GM19035 (cell line): Measurements from ENCODE around the gene FHIT.

Experiments used
- ATAC-seq: cut with Tn5 transposase; IDR thresholded peaks from one replicate; pipeline ENCODE4 v1.9.1; 2021; ENCODE audit not compliant: unreplicated experiment

The FHIT gene

GRCh38 chr3:60434323-60434722 is 816.9 kb downstream of the FHIT start:
- no peak for ATAC-seq

GRCh38 chr3:60431599-60431958 is 819.7 kb downstream of the FHIT start:
- ATAC-seq, result no peak

- no peak for ATAC-seq
These were observed 821.0 kb downstream of the FHIT start for GRCh38 chr3:60430205-60430604.

- ATAC-seq, result no peak
These were observed 824.1 kb downstream of the FHIT start for GRCh38 chr3:60427109-60427508.

GRCh38 chr3:60424942-60425341 is 826.3 kb downstream of the FHIT start:
- ATAC-seq, result no peak

- no peak for ATAC-seq
These were observed 827.2 kb downstream of the FHIT start for GRCh38 chr3:60424034-60424433.

- ATAC-seq, result no peak
These were observed 827.7 kb downstream of the FHIT start for GRCh38 chr3:60423556-60423955.

GRCh38 chr3:60421749-60422446 is 829.4 kb downstream of the FHIT start:
- ATAC-seq, result no peak

GRCh38 chr3:60417576-60417975 is 833.7 kb downstream of the FHIT start:
- no peak for ATAC-seq

GRCh38 chr3:60414011-60414410 is 837.2 kb downstream of the FHIT start:
- ATAC-seq, result no peak

- ATAC-seq, result no peak
These were observed 837.7 kb downstream of the FHIT start for GRCh38 chr3:60413551-60413950.

GRCh38 chr3:60403866-60404265 is 847.4 kb downstream of the FHIT start:
- ATAC-seq, result no peak

GRCh38 chr3:60402931-60403330 is 848.3 kb downstream of the FHIT start:
- ATAC-seq, result no peak

- ATAC-seq, result no peak
These were observed 851.1 kb downstream of the FHIT start for GRCh38 chr3:60399861-60400845.

GRCh38 chr3:60399292-60399691 is 852.0 kb downstream of the FHIT start:
- ATAC-seq, result no peak

GRCh38 chr3:60395173-60395762 is 856.0 kb downstream of the FHIT start:
- ATAC-seq, result no peak

- ATAC-seq, result no peak
These were observed 857.3 kb downstream of the FHIT start for GRCh38 chr3:60393946-60394345.

- no peak for ATAC-seq
These were observed 858.8 kb downstream of the FHIT start for GRCh38 chr3:60392501-60392900.

GRCh38 chr3:60391292-60391691 is 860.0 kb downstream of the FHIT start:
- ATAC-seq, result no peak

GRCh38 chr3:60388731-60389130 is 862.5 kb downstream of the FHIT start:
- no peak for ATAC-seq

- ATAC-seq, result no peak
These were observed 864.9 kb downstream of the FHIT start for GRCh38 chr3:60386306-60386705.

GRCh38 chr3:60384341-60384740 is 866.9 kb downstream of the FHIT start:
- no peak for ATAC-seq
